ENCODE results near the gene SLC7A4. TPM values are rescaled to one million over a fixed set of nuclear protein-coding genes. Genes with fewer than 3 reads are reported as not detected.

SLC7A4 gene
- total and polyA plus RNA-seq, 12 donors: 0.73 to 7.2 (median 3.3) TPM

- Histone ChIP-seq H3K27me3 (no peaks in the 10 kb centered on the region), H3K36me3 (replicated peaks in 1 of 2) (peaks cover 0 to 60% of the 10 kb centered on the region in 2 donors), H3K4me3 (no peak overlapping the region), H3K27ac (no peak overlapping the region), H3K4me1 (replicated peaks in 1 of 2) (no peaks in the 10 kb centered on the region), H3K9me3 (replicated peaks in 1 of 3) (no peaks in the 10 kb centered on the region)
- intact Hi-C loops (cut with DNase I): no loop called here
- DNase-seq: no peak
- 91 to 94% (median 92%) methylated on average over 10 to 30 of the region's 30 CpGs for WGBS, 4 donors
- TF ChIP-seq, protein P1, sequence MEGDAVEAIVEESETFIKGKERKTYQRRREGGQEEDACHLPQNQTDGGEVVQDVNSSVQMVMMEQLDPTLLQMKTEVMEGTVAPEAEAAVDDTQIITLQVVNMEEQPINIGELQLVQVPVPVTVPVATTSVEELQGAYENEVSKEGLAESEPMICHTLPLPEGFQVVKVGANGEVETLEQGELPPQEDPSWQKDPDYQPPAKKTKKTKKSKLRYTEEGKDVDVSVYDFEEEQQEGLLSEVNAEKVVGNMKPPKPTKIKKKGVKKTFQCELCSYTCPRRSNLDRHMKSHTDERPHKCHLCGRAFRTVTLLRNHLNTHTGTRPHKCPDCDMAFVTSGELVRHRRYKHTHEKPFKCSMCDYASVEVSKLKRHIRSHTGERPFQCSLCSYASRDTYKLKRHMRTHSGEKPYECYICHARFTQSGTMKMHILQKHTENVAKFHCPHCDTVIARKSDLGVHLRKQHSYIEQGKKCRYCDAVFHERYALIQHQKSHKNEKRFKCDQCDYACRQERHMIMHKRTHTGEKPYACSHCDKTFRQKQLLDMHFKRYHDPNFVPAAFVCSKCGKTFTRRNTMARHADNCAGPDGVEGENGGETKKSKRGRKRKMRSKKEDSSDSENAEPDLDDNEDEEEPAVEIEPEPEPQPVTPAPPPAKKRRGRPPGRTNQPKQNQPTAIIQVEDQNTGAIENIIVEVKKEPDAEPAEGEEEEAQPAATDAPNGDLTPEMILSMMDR (IDR thresholded peaks at IDR 0.05): no peak
- TF ChIP-seq POLR2A (IDR thresholded peaks at IDR 0.05): no peak
These were observed 38.0 kb downstream of the SLC7A4 start for GRCh38 chr22:20994128-20994901.

GRCh38 chr22:20993304-20994127 lies 38.8 kb downstream of the SLC7A4 start:
- no peak overlapping the region for H3K27ac ChIP-seq
- no peaks in the 10 kb centered on the region for H3K27me3 ChIP-seq
- peaks cover 0 to 52% of the 10 kb centered on the region in 2 donors for H3K36me3 ChIP-seq (replicated peaks in 1 of 2)
- WGBS, 4 donors: 95 to 100% (median 97%) methylated on average over 1 to 29 of the region's 29 CpGs
- no peak overlapping the region for H3K4me3 ChIP-seq
- intact Hi-C loops (cut with DNase I): no loop called here
- DNase-seq: no peak
- TF ChIP-seq POLR2A (IDR thresholded peaks at IDR 0.05): no peak
- TF ChIP-seq, protein P1 (IDR thresholded peaks at IDR 0.05): no peak
- no peaks in the 10 kb centered on the region for H3K4me1 ChIP-seq (replicated peaks in 1 of 2)
- no peaks in the 10 kb centered on the region for H3K9me3 ChIP-seq (replicated peaks in 1 of 3)

DNA sequence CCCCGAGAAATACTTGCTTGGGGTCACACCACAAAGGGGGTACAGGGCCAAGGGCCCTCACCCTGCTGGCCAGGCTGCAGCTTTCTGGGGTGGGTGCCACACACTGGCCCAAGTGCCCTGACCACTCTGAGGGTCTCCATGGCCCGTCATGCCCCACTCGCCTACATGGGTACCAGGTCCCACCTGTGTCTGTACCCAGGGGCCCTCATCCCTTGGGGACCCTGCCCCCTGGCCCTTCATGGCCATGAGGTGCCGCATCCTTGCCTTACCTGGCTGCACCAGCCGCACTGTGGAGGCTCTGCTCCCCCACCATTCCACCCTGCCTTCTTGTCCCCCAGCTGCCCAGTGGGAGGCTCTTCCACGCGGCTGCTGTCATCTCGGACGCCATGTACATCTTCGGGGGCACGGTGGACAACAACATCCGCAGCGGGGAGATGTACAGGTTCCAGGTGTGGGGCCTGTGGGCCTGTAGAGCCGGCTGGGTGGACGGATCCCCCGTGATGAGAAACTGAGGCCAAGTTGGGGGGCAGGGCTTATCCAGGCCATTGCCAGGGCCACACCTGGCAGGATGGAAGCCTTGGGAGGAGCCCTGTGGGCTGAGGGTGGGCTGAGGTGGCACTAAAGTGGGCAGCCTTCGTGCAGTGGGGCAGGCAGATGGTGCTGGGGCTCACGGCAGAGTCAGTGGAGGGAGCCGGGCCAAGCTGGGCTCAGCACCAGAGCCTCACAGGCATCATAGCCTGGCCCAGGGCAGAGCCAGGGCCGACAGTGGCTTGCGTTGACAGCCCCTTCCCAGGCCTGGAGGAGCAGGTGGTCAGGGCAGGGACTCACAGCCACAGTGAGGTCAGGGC lies 39.7 kb downstream of the SLC7A4 start:
- intact Hi-C loops (cut with DNase I): no loop called here
- no peaks in the 10 kb centered on the region for H3K9me3 ChIP-seq (replicated peaks in 1 of 3)
- no peak overlapping the region for H3K4me3 ChIP-seq
- WGBS, 4 donors: 86 to 91% (median 90%) methylated on average over 14 to 21 of the region's 21 CpGs
- peaks cover 0 to 57% of the 10 kb centered on the region in 2 donors for H3K36me3 ChIP-seq (replicated peaks in 1 of 2)
- no peak overlapping the region for H3K27ac ChIP-seq
- H3K4me1 ChIP-seq (replicated peaks in 1 of 2): no peaks in the 10 kb centered on the region
- TF ChIP-seq POLR2A (IDR thresholded peaks at IDR 0.05): no peak
- TF ChIP-seq, protein P1 (IDR thresholded peaks at IDR 0.05): no peak
- H3K27me3 ChIP-seq: no peaks in the 10 kb centered on the region
- no peak for DNase-seq

- TF ChIP-seq, protein P1 (IDR thresholded peaks at IDR 0.05): no peak
- TF ChIP-seq POLR2A (IDR thresholded peaks at IDR 0.05): no peak
- Histone ChIP-seq H3K36me3 (replicated peaks in 1 of 2) (peaks cover 0 to 63% of the 10 kb centered on the region in 2 donors), H3K9me3 (replicated peaks in 1 of 3) (no peaks in the 10 kb centered on the region), H3K27me3 (no peaks in the 10 kb centered on the region), H3K27ac (no peak overlapping the region), H3K4me1 (replicated peaks in 1 of 2) (no peaks in the 10 kb centered on the region), H3K4me3 (no peak overlapping the region)
- intact Hi-C loops (cut with DNase I): no loop called here
- 40 to 94% (median 87%) methylated on average over 1 to 7 of the region's 7 CpGs for WGBS, 4 donors
- DNase-seq: no peak
These were observed 40.3 kb downstream of the SLC7A4 start for GRCh38 chr22:20992056-20992442.

Measured in adrenal gland (tissue), 12 donors.